ENCODE data around the gene SLC25A13. TPM values are rescaled to one million over a fixed set of nuclear protein-coding genes. Genes with fewer than 3 reads are reported as not detected.

SLC25A13 gene
- total RNA-seq, 1 experiment from 2014 or later = 71.7 TPM

GRCh38 chr7:96224685-96225084 lies 97.2 kb downstream of the SLC25A13 start:
- Histone ChIP-seq H3K4me1 (ENCODE audit: insufficient read depth, low read length) (no peaks in the 10 kb centered on the region), H3K27me3 (ENCODE audit: insufficient read depth, low read length) (no peaks in the 10 kb centered on the region), H2BK12ac (ENCODE audit: insufficient read length, low read depth, low read length) (no peak overlapping the region), H3K23me2 (ENCODE audit: insufficient read length, low read depth, low read length, poor library complexity, severe bottlenecking) (no peaks in the 10 kb centered on the region), H4K8ac (replicated peaks; ENCODE audit: insufficient read length, low read depth, low read length) (no peak overlapping the region), H3K4me2 (ENCODE audit: insufficient read depth, insufficient read length, low read length) (no peak overlapping the region), H3K14ac (ENCODE audit: insufficient read depth, low read length) (no peak overlapping the region), H4K5ac (ENCODE audit: insufficient read length, low read depth, low read length) (no peak overlapping the region), H3K56ac (ENCODE audit: insufficient read length, low read depth, low read length) (no peak overlapping the region), H4K20me1 (ENCODE audit: control insufficient read depth, insufficient read depth, insufficient read length) (no peaks in the 10 kb centered on the region), H2BK120ac (ENCODE audit: low read depth, low read length, poor library complexity, severe bottlenecking) (no peak overlapping the region), H3K9me3 (ENCODE audit: control insufficient read depth, low read depth, low read length) (no peaks in the 10 kb centered on the region), H3K79me1 (ENCODE audit: insufficient read depth, low read depth, low read length, poor library complexity, severe bottlenecking) (no peaks in the 10 kb centered on the region), H4K91ac (ENCODE audit: insufficient read length, low read depth, low read length) (no peak overlapping the region), H2AK5ac (ENCODE audit: insufficient read length, low read length) (no peak overlapping the region), H2BK20ac (ENCODE audit: low read depth, low read length, poor library complexity, severe bottlenecking) (no peak overlapping the region), H3K4ac (ENCODE audit: low read depth, low read length) (no peak overlapping the region), H2BK5ac (ENCODE audit: insufficient read length, low read length) (no peak overlapping the region), H3K27ac (ENCODE audit: insufficient read length, low read depth, low read length) (no peak overlapping the region), H3T11ph (ENCODE audit: low read length) (no peak overlapping the region), H2AFZ (ENCODE audit: low read length) (no peak overlapping the region), H3K9ac (ENCODE audit: extremely low read depth, insufficient read length, low read length) (no peak overlapping the region), H3K79me2 (ENCODE audit: insufficient read depth, low read length) (no peaks in the 10 kb centered on the region), H2BK15ac (ENCODE audit: low read depth, low read length) (no peak overlapping the region), H3K23ac (ENCODE audit: insufficient read length, low read depth, low read length) (no peak overlapping the region), H3K18ac (ENCODE audit: insufficient read length, low read depth, low read length) (no peak overlapping the region)
- Mint-ChIP-seq H3K36me3 (ENCODE audit: insufficient read depth in 1 of 3, low read depth in 3 of 3) (peaks cover 11 to 20% (median 15%) of the 10 kb centered on the region in 3 experiments), H3K4me1 (no peaks in the 10 kb centered on the region), H3K9me3 (peaks cover 3 to 7% of the 10 kb centered on the region in 2 experiments; a peak in 3 of 5 replicates), H3K4me3 (no peak overlapping the region), H3K27me3 (ENCODE audit: low read depth) (no peaks in the 10 kb centered on the region), H3K27ac (no peak overlapping the region)
- WGBS (ENCODE audit: extremely low coverage, insufficient read length, low lambda C conversion rate) = no CpG with 5 or more reads among the region's 1 CpG
- TF ChIP-seq CTCF (conservative IDR thresholded peaks at IDR 0.05) = peak; percentile 58
- DNase-seq = peak; percentile 39

All from H9 (cell line).